ENCODE results near the gene TNFRSF18. TPM values are rescaled to one million over a fixed set of nuclear protein-coding genes. Genes with fewer than 3 reads are reported as not detected.

Gene TNFRSF18
- total RNA-seq, 3 donors from 2014 or later (not counting 1 experiment from before 2014, with no cell fraction given), result 40.3 to 81.9 (median 54.7) TPM

- Mint-ChIP-seq H3K36me3 (no peaks in the 10 kb centered on the region), H3K27me3 (ENCODE audit: low read depth in 2 of 2) (no peaks in the 10 kb centered on the region), H3K9me3 (no peaks in the 10 kb centered on the region), H3K4me3 (no peak overlapping the region), H3K4me1 (no peaks in the 10 kb centered on the region), H3K27ac (no peak overlapping the region)
- WGBS (ENCODE audit: insufficient coverage), result 61% methylated on average over 23 of the region's 23 CpGs
- intact Hi-C loops (cut with micrococcal nuclease), result no loop called here
- Histone ChIP-seq H3K4me1 (ENCODE audit: control insufficient read depth, insufficient read depth, low read length) (peaks cover 11% of the 10 kb centered on the region), H3K9me3 (ENCODE audit: control insufficient read depth, insufficient read depth, low read length) (no peaks in the 10 kb centered on the region), H3K36me3 (ENCODE audit: control insufficient read depth, insufficient read depth, low read length) (no peaks in the 10 kb centered on the region), H3K27ac (ENCODE audit: low read length) (no peak overlapping the region), H3K4me3 (ENCODE audit: low read length) (no peak overlapping the region), H3K27me3 (ENCODE audit: control insufficient read depth, insufficient read depth, low read length) (peaks cover 10% of the 10 kb centered on the region)
- TF ChIP-seq, protein P1, sequence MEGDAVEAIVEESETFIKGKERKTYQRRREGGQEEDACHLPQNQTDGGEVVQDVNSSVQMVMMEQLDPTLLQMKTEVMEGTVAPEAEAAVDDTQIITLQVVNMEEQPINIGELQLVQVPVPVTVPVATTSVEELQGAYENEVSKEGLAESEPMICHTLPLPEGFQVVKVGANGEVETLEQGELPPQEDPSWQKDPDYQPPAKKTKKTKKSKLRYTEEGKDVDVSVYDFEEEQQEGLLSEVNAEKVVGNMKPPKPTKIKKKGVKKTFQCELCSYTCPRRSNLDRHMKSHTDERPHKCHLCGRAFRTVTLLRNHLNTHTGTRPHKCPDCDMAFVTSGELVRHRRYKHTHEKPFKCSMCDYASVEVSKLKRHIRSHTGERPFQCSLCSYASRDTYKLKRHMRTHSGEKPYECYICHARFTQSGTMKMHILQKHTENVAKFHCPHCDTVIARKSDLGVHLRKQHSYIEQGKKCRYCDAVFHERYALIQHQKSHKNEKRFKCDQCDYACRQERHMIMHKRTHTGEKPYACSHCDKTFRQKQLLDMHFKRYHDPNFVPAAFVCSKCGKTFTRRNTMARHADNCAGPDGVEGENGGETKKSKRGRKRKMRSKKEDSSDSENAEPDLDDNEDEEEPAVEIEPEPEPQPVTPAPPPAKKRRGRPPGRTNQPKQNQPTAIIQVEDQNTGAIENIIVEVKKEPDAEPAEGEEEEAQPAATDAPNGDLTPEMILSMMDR (IDR thresholded peaks at IDR 0.05), result no peak
- DNase-seq, result no peak
- ATAC-seq, result no peak
Measured at GRCh38 chr1:1240822-1241587, 34.6 kb upstream of the TNFRSF18 start.

GRCh38 chr1:1240348-1240732, 33.9 kb upstream of the TNFRSF18 start:
- Mint-ChIP-seq H3K27ac (no peak overlapping the region), H3K27me3 (ENCODE audit: low read depth in 2 of 2) (no peaks in the 10 kb centered on the region), H3K4me1 (no peaks in the 10 kb centered on the region), H3K4me3 (no peak overlapping the region), H3K36me3 (no peaks in the 10 kb centered on the region), H3K9me3 (no peaks in the 10 kb centered on the region)
- intact Hi-C loops (cut with micrococcal nuclease), result no loop called here
- Histone ChIP-seq H3K27me3 (ENCODE audit: control insufficient read depth, insufficient read depth, low read length) (peaks cover 4% of the 10 kb centered on the region), H3K4me1 (ENCODE audit: control insufficient read depth, insufficient read depth, low read length) (peaks cover 11% of the 10 kb centered on the region), H3K9me3 (ENCODE audit: control insufficient read depth, insufficient read depth, low read length) (no peaks in the 10 kb centered on the region), H3K36me3 (ENCODE audit: control insufficient read depth, insufficient read depth, low read length) (no peaks in the 10 kb centered on the region), H3K27ac (ENCODE audit: low read length) (no peak overlapping the region), H3K4me3 (ENCODE audit: low read length) (no peak overlapping the region)
- TF ChIP-seq, protein P1 (IDR thresholded peaks at IDR 0.05), result no peak
- WGBS (ENCODE audit: insufficient coverage), result 71% methylated on average over 3 of the region's 11 CpGs
- ATAC-seq (no peak), DNase-seq (no peak)

DNA sequence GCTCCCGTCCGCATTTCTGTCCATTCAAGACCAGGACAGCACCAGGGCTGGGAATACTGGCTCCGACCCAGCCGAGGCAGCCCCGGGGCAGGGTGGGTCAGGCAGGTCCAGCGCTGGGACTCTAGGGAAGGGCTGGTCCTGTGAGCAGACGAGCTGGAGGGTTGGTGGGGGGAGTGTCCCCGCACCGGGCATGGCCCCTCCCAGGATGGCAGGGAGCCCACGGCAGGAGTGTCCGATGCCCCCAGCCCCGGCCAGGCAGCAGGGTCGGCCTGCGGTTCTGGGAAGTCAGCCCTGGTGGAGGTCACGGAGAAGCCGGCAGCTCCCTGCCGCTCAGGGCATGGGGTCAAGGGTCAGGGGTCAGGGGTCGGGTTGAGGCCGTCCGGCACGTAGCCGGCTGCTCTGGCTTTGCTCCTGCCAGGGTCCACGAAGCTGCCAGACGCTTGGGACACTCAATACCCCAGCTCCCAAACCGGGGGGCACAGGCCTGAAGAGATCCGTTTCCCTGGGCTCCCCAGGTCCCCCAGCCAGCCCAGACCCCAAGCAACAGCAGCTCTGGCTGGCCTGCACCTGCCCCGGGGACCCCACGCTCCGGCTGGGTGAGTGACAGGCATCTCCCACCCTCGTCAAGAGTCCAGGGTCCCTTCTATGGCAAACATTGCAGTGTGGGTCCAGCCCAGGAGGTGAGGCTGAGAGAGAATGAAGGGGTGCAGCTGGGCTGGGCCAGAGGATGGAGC, 33.4 kb upstream of the TNFRSF18 start:
- Mint-ChIP-seq H3K4me1 (no peaks in the 10 kb centered on the region), H3K27me3 (ENCODE audit: low read depth in 2 of 2) (no peaks in the 10 kb centered on the region), H3K27ac (no peak overlapping the region), H3K4me3 (no peak overlapping the region), H3K36me3 (no peaks in the 10 kb centered on the region), H3K9me3 (no peaks in the 10 kb centered on the region)
- H3K36me3 ChIP-seq (ENCODE audit: control insufficient read depth, insufficient read depth, low read length), result peaks cover 3% of the 10 kb centered on the region
- H3K4me1 ChIP-seq (ENCODE audit: control insufficient read depth, insufficient read depth, low read length), result peaks cover 11% of the 10 kb centered on the region
- TF ChIP-seq, protein P1 (IDR thresholded peaks at IDR 0.05), result no peak
- H3K27ac ChIP-seq (ENCODE audit: low read length), result no peak overlapping the region
- intact Hi-C loops (cut with micrococcal nuclease), result no loop called here
- WGBS (ENCODE audit: insufficient coverage), result 67% methylated on average over 30 of the region's 30 CpGs
- no peak for ATAC-seq
- H3K9me3 ChIP-seq (ENCODE audit: control insufficient read depth, insufficient read depth, low read length), result no peaks in the 10 kb centered on the region
- H3K4me3 ChIP-seq (ENCODE audit: low read length), result no peak overlapping the region
- peaks cover 2% of the 10 kb centered on the region for H3K27me3 ChIP-seq (ENCODE audit: control insufficient read depth, insufficient read depth, low read length)
- no peak for DNase-seq
